ENCODE results near the gene C1QTNF9B.

Gene C1QTNF9B

GRCh38 chr13:23858546-23858945 lies 38.8 kb downstream of the C1QTNF9B start:
- DNase-seq (ENCODE audit: low read depth), result no peak

GRCh38 chr13:23856008-23856750 lies 41.1 kb downstream of the C1QTNF9B start:
- no peak for DNase-seq (ENCODE audit: low read depth)

- no peak for DNase-seq (ENCODE audit: low read depth)
These were observed 41.9 kb downstream of the C1QTNF9B start for GRCh38 chr13:23855360-23855759.

- peak; percentile 40 for DNase-seq (ENCODE audit: low read depth)
These were observed 45.0 kb downstream of the C1QTNF9B start for GRCh38 chr13:23852351-23852750.

- DNase-seq (ENCODE audit: low read depth), result no peak
These were observed 46.2 kb downstream of the C1QTNF9B start for GRCh38 chr13:23851106-23851505.

- no peak for DNase-seq (ENCODE audit: low read depth)
These were observed 47.2 kb downstream of the C1QTNF9B start for GRCh38 chr13:23850134-23850533.

GRCh38 chr13:23849670-23850069 lies 47.6 kb downstream of the C1QTNF9B start:
- DNase-seq (ENCODE audit: low read depth), result no peak

DNA sequence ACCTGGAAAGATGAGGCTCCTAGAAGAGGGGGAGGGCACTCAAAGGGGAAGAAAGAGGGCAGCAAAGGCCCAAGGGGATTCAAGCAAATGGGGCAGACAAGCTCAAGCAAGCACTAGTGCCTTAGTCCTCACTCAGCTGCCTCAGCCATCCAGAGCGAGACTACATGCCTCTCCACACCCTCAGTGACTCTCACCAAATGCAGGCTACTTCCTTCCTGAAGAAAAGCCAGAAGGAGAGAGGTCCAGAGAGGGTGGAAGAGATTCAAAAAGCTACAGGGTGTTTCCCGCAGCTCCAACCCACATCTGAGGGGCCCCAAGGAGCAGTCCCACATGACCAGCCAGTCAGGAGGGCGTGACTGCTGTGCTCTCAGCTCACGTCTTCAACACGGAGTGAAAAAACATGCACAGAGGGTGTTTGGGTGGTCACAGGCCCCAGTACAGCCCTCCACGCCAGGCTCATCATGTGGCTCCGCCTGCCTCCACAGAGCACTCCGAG lies 48.6 kb downstream of the C1QTNF9B start:
- no peak for DNase-seq (ENCODE audit: low read depth)

DNA sequence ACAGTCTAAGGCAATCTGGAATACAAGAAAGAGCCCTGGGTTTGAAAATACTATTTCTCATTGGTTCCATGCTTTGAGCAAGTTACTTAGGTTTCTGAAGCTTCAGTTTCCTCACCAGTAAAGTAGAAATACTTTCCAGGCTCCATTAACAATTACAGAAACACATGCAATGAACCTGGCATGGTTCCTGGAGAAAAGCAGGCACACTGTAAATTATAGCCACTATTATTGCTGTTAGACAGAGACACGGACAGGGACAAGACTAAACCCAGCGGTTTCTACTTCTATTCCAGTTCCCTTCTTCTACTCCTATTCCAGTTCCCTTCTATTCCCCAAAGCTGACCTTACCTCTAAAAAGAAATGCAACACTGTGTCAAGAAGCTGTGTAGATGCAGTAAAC lies 49.3 kb downstream of the C1QTNF9B start:
- DNase-seq (ENCODE audit: low read depth), result no peak

DNA sequence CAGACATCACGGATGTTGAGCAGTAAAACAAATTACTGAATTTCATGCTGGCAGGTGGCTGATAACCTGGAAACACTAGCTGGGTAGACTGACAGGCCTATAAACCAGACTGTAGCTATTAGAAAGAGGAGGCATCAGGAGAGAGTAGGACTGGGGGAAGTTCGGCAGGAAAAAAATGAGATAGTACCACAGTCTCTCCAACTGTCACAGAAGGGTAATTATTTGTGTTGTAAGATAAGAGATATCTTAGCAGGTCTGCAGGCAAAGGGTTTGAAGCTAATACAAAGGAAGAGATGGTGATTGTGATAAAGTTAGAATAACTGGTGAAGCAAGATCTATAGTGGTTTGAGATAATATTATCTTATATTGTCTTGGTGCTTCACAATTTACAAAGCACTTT lies 49.8 kb downstream of the C1QTNF9B start:
- no peak for DNase-seq (ENCODE audit: low read depth)

- DNase-seq (ENCODE audit: low read depth), result no peak
These were observed 52.1 kb downstream of the C1QTNF9B start for GRCh38 chr13:23845105-23845725.

DNA sequence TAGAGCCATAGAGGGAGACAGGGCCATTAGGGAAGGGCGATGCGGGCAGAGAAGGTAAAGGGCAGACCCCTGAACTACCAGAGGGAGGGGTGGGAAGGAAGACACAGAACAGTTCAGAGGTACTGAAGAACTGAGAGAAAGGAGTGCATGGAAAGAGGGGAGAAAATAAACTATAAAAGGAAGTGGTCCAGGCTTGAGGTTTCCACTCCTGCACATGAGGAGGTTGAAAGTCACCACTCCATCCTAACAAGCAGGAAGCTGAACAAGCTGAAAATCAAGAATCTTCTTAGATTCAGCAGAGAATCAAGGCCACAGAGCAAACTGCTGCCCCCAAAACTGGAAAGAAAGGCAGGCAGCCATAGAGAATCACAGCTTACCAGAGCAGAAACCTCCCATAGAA lies 53.2 kb downstream of the C1QTNF9B start:
- DNase-seq (ENCODE audit: low read depth), result no peak

DNA sequence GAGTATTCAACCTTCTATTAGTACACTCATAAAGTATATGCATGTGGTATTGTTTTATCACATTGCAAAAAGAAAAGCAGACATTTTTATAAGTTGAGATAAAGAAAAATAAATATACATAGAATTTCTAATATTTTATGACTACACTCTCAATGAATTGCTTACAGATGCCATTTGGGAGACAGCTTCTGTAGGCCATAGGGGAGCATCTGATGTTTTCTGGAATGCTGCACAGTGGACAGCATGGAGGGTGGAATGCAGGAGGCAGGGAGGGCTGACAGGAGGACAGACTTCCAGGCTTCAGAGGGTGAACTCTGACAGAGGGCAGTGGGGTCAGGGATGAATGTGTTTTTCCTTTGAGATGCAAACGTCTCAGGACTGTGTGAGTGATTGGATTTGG lies 53.9 kb downstream of the C1QTNF9B start:
- DNase-seq (ENCODE audit: low read depth), result no peak

GRCh38 chr13:23842406-23842805 lies 54.9 kb downstream of the C1QTNF9B start:
- DNase-seq (ENCODE audit: low read depth), result no peak
